Brain pericyte (primary cell): Measurements from ENCODE around the gene GPRIN3.

Experiments used
- DNase-seq: peaks from one replicate; pipeline ENCODE4 v3.0.0-alpha.2; 2012; ENCODE audit warnings: low read depth, low spot score

Gene GPRIN3

DNA sequence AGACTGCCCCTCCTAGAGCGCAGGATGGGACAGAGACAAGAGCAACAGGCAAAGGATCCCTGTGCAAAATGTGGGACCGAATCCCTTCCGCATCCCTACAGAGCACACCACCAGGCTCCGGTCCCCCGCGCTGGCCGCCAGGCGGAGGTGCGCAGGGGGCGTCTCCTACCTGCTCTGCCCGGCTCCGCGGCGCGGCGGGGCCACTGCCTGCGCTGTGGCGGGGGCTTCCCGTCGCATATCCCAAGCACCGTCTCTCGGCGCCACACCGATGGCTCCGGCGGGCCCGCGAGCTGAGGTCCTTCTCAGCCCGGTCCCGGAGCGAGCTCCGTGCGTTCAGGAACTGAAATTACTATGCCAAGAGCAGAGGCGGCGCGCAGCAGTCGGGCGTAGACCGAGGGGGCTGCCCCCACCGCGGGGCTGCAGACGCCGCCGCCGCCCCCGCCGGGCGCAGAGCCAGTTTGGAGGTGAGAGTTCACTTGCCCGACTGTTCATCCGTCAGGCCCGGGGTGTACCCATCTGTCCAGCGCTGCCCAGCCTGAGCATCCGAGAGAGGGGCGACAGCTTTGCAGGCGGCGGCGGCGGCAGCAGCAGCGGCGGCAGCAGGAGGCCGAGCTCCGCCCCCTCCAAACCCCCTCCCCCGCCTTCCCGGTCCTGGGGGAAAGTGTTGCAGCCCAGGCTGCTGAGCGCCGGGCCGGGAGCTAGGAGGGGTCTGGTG is at the start of gene GPRIN3:
Gene GPRIN3 (minus strand): TSS at position 355 of the 715 bp plus-strand sequence. CDS start 57,690 bp downstream, outside the sequence.
- DNase-seq: no peak

DNA sequence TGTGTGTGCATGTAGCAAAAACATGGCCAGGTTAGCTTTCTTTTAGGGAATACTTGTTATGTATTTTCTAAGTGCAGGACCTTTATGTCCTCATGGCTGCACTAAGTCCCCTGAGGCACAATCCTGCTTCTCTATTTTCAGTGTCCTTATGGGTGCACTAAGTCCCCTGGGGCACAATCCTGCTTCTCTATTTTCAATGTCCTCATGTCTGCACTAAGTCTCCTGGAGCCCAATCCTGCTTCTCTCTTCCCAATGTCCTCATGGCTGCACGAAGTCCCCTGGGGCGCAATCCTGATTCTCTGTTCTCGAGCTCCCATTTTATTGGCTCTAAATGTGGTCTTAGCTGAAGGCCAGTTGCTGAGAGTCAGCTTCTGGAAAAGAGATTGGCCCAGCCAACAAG is 49.7 kb upstream of the GPRIN3 start:
- DNase-seq: no peak

DNA sequence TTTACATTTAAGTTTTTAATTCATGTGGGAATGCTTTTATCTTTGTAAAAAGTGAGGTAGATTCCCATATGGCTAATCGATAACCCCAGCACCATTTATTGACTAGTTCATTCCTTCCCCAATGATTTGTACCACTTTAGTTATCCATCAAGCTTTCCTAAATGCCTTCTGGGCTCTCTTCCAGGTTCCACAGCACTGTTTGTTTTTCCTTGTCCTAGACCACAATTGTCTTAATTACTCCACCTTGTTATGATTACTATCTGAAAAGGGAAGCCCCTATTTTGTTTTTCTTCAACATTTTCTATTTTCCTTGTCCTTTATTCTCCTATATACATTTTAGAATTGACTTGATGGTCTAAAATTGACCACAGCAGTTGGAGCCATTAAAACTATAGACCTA is 48.5 kb upstream of the GPRIN3 start:
- no peak for DNase-seq

DNA sequence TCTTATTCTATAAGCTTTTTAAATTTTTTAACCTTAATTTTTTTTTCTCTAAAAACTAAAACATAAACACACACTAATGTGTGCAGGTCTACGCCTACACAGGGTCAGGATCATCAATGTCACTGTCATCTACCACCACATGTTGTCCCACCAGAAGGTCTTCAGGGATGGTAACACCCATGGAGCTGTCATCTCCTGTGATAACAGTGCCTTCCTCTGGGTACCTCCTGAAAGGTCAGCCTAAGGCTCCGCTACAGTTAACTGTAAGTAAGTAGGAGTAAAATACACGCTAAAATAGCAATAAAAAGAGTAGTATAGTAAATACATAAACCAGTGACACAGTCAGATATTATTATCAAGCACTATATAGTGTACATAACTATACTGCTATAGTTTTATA is 45.9 kb upstream of the GPRIN3 start:
- DNase-seq: no peak

DNA sequence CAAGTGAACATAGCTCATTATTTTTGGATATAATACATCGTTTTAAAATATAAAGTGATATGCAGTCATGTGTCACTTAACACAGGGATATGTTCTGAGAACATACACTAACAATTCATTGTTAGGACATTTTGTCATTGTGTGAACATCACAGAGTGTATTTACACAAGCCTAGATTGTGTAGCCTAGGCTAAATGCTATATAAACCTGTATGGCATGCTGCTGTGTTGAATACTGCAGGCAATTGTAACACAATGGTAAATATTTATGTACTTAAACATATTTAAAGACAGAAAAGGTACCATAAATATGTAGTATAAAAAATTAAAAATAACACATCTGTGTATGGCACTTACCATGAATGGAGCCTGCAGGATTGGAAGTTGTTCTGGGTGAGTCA is 44.9 kb upstream of the GPRIN3 start:
- no peak for DNase-seq

DNA sequence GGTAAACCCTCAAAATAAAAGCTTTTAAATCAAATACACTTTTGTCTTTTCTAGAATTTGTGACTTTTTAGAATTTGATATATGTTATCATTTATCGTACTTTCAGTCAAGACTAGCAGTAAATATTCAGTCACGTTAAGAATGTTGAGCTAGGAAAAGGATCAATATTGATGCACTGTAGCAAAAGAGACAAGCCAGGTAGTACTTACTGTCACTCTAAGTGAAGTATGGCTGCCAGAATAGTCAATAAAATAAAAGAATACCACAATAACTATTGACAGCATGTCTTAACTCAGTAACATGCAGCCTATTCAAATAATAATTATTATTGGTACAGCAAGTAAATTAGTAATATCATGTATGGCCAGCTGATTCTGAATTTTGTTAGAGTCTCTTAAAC is 43.6 kb upstream of the GPRIN3 start:
- no peak for DNase-seq

DNA sequence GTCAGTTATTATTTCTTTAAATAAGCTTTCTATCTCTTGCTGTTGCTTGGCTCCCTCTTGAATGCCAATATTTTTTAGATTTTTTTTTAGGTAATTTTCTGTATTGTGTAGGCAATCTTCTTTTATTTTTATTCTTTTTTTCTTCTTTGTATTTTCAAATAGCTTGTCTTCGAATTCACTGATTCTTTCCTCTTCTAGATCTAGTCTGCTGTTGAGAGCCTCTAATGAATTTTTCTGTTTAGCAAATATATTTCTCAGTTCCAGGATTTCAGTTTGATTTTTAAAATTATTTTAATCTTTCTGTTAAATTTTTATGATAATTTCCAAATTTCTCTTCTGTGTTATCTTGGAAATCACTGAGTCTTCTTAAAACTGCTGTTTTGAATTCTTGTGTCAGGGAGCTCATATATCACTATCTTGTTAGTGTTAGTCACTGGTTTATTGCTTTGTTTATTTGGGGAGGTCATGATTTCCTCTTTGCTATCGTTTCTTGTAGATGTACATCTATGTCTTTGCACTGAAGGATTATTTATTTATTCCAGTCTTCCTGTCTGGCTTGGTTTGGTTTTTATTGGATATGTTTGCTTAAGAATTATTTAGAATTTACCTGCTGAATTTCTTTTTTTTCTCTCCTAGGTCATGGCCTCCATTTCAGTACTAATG is 39.9 kb upstream of the GPRIN3 start:
- no peak for DNase-seq

DNA sequence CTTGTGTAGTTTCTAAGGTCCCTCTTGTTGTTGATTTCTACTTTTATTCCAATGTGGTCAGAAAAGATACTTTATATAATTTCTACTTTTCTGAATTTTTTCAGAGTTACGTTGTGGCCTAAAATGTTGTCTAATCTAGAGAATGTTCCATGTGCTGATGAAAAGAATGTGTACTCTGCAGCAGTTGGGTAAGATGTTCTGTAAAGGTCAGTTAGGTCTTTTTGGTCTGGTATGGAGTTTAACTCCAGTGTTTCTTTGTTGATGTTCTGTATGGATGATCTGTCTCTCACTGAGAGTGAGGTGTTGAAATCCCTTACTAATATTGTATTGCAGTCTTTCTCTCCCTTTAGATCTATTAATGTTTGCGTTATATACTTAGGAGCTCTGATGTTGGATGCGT is 37.0 kb upstream of the GPRIN3 start:
- no peak for DNase-seq

DNA sequence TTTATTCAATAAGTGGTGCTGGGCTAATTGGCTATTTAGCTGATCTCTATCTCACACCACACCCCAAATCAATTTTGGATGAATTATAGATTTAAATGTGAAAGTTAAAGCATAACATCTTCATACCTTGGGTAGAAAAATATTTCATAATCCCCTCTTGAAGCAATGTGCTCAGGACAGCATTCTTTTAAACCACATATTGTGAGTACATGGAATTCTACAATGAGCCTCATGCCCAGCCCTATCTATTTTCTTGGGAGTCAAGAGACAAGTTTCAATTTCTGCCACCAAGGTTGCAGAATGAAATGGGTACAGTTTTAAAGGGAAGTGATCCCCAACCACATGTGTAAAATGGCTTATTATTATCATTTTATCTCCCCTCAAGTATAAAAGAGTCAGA is 30.6 kb upstream of the GPRIN3 start:
- DNase-seq: no peak

DNA sequence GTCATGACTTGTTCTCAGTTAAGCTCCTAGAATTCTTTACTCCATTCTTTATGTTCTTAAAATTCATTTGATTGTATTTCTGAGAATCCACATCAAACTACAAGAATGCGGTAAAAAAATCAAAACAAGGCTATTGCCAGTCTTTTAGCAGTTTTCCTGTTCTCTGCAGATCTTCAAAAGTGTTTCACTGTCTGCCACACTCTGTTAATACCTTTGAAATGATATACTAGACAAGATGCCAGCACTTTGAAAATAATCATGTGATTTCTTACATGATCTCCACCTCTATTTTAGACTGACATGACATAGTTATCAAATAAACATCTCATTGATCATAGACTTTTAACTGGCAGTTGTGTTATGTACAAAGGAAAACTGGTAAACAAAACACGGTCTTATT is 30.1 kb upstream of the GPRIN3 start:
- no peak for DNase-seq

DNA sequence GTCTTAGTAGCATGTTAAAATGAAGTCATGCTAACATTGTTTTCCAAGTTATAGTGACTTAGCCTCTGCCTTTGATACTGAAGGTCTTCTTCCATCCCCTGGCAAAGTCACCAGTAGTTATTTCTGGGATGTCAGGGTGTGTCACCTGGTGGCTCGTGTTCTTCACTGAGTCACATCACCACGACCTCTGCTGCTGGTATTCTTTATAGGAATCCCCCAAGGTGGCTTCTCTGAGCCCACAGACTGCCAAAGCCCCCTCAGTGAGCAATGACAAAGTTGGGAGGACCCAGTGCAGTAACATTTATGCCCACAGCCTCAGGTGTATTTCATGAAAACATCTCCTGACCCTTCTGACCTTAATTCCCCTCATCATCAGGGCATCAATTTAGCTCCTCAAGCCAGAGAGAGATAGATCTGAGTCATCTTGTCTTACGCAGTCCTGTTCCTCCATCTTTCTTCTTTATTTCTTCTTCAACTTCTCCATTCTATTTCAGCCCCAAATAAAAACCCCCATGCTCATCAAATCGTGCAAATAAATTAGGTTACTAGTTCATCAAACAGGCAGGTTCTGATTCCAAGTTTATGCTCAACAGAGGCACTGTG is 29.3 kb upstream of the GPRIN3 start:
- DNase-seq: no peak

DNA sequence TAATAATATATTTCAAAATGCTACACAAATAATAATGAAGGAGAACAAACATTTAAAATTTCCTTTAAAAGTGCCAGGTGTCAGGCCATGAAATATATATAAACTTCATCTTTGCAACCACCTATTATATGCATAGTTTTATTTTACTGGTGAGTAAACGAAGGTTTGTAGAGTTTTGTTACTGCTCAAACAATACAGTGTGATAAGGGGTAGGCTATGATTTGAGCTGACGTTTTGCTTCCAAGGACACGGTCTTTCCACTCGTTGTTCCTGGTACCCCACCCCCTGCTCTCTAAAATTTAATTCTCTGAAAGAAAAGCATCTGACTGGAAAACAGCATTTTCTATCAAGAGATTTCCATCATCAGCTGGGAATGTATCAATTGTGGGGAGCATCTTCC is 27.2 kb upstream of the GPRIN3 start:
- DNase-seq: no peak

DNA sequence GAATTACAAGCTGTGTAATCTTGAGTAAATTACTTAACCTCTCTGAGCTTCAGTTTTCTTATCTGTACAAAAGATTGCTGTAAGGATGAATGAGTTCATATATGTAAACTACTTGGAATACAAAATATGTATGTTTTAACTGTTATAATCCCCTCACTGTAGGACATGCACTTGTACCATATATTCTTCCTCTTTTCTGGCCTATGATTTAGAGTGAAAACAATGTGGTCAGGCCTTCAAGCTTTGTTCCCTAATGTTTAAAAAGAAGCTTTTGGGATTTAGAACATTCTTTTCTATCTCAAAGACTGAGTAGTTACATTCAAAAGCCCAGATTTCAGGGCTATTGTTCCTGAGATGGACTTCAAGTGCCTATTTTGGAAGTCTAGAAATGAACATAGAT is 26.7 kb upstream of the GPRIN3 start:
- DNase-seq: no peak

DNA sequence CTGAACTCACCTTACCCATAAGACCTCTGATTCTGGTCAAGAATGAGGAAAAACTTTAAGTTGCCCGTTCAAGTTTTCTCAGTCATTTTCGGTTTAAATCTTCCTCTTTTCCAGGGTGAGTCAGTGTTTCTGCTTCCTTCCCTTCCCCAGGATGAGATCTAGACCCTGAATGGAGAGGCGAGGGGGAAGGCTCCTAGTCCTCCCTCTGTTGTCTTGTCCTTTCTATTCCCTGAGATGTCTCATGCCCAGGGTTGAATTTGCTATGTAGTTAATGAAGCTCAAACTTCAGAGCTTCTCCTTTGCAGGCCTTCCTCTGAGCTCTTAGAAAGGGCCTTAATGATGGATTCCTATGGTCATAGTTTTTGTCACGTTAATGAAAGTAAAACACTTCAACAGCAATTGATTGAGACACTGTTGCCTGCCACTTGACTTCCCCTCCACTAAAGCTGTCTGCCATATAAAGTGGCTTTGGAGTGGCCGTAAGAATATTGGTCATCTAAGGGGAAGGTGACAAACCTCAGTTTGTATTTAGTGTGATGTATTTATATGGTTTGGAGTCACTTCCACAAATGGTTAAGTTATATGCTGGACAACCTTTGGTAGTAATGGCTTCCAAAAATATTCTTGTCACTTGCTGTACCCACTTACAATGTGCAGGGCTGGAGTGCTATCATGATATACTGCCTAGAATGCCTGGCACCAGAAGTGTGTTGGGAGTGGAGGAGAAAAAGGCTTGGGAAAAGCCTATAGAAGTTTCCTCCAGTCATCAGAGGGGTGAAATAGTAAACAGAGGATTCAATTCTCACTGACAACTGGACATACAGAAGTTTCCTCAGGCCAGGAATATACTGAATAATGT is 24.3 kb upstream of the GPRIN3 start:
- DNase-seq: no peak

DNA sequence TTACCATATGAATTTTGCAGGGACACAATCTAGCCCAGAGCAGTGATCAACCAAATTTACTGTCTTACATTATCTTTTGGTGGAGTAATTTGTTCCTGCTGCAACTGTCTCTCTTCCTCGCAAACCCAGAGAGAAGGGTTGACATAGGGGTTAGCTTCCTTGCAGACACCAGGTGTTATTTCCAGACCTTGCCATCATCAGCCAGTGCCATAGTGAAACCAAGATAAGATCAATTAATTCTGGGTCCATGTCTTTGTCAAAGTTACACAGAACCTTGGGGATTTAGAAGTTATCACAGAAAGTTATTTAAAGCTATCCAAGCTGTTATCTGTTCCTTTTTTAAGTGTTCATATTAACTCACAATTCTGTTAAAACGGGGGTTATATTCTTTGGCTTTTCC is 23.6 kb upstream of the GPRIN3 start:
- no peak for DNase-seq

DNA sequence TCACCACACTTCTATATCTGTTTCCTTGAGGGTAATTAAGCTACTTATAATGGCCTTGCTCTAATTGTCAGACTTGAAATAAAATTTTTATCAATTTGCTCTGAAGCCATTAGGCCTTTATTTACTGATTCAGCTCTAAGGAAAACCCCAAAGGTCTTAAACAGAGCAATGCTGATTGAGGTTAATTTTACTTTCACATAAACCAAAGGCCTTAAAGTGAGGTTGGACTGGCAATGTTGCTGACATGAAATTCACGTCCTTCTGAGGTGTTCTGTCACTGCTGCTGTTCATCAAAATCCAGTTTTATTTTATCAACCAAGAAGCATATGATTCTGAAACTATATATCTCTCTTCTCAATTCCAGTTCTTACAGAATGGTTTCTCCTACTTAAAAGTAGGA is 21.7 kb upstream of the GPRIN3 start:
- DNase-seq: no peak

DNA sequence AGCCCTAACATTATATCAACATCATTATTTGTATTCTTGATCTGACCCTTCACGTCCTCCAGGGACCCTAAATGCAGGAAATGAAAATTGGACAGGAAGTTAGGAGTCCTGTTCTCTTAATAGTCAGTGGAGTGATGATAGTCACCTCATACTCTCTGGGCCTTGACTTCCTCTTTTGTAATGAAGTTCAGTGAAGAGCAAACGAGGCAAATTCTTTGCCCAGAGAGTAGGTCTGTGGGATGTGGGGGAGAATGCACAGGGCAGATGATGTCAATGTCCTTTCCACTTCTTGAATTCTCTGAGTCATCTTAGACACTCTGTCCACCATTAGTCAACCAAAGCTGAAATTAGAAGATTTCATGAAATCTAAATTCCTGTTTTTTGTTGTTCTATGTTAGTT is 17.1 kb upstream of the GPRIN3 start:
- no peak for DNase-seq

DNA sequence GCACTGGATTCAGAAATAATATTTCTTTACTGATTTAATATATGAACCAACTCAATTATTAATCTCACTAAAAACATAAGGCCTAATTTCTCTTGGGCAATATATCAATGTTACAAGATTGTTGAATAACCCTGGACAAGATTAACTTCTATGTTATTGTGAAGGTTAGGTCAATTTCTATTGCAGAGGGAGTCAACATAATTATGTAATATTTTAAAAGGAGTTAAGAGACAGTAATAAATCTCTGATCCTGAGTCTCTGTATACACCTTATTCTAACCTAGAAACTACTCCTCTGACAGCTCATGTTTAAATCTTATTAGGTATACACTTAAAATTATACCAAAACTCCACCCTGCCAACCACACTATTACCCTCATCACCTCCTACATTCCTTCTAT is 15.1 kb upstream of the GPRIN3 start:
- DNase-seq: no peak

DNA sequence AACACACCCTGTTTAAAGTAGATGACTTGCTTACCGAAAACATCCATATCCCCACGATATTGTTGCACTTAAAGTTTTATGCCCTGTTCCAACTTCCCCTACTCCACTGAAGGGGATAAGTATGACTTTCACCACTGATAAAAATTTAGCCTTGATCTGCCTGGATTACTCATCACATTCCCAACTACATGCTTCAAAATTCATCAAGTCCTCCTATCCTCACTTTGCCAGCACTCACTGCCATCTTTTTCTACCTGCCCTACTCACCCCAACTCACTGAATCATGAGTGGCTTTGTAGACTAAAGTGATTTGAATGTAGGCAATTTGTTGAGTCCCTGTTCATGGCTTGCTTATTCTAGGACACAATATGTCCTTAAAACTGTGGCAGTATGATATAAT is 12.2 kb upstream of the GPRIN3 start:
- no peak for DNase-seq

DNA sequence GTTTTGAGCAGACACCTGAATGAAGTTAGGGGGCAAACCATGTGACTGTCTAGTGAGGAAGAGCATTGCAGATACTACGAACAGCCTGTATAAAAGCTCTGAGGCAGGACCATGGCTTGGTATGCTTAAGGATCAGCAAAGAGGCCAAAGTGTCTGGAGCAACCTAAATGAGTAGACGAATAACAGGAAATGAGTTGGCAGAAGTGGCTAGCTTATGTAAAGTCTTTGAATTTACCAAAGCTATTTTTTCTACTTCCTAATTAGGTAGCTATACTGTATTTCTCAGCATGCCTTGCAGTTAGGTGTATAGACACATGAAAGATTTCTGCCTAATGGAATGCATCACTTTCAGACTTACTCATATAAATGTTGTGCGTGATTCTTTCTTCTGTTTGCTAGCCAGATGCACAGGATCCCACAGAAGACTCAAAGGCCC is 9.3 kb upstream of the GPRIN3 start:
- DNase-seq: no peak

DNA sequence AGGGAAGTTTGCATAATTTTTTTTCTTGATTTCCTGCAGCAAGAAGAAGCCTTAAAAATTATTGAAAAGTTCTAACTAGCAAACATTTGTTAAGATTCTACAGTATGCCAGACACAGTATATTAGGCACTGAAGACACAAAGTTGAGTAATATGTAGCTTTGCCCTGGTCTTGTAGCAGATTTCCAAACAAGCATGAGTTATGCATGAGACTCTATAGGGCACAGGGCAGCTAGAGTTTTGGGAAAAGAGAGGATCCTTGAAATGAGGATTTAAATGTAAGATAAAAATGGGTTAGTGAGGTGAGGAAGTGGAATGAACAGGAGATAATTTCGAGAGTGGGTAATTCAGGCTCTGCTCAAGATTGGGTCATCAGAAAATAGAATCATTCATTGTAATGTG is 8.6 kb upstream of the GPRIN3 start:
- no peak for DNase-seq

DNA sequence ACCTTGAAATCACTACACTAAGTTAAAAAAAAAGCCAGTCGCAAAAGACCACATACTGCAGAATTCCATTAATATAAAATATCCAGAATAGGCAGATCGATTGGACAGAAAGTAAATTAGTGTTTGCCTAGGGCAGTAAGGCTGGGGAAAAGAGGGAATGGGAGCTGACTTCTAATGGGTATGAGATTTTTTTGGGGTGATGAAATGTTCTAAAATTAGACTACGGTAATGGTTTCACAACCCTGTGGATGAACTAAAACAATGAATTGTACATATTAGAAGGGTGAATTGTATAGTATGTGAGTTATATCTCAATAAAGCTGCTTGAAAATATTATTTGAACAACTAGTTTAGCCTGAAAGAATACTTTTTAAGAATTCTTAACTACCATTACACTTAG is 6.7 kb upstream of the GPRIN3 start:
- no peak for DNase-seq
